Measurements from ENCODE around the gene TMEM108.

Gene TMEM108

GRCh38 chr3:133168025-133168401, 129.8 kb downstream of the TMEM108 start:
- no peak for DNase-seq

- no peak for DNase-seq
These were observed 131.3 kb downstream of the TMEM108 start for GRCh38 chr3:133169331-133170068.

- DNase-seq = no peak
These were observed 133.6 kb downstream of the TMEM108 start for GRCh38 chr3:133171831-133172230.

- no peak for DNase-seq
These were observed 143.4 kb downstream of the TMEM108 start for GRCh38 chr3:133181392-133182150.

- no peak for DNase-seq
These were observed 149.7 kb downstream of the TMEM108 start for GRCh38 chr3:133187870-133188379.

GRCh38 chr3:133188996-133189395, 150.8 kb downstream of the TMEM108 start:
- DNase-seq = no peak

GRCh38 chr3:133189893-133190292, 151.7 kb downstream of the TMEM108 start:
- no peak for DNase-seq

GRCh38 chr3:133191818-133192217, 153.6 kb downstream of the TMEM108 start:
- no peak for DNase-seq

GRCh38 chr3:133192363-133192945, 154.3 kb downstream of the TMEM108 start:
- DNase-seq = no peak

GRCh38 chr3:133192967-133193366, 154.8 kb downstream of the TMEM108 start:
- DNase-seq = no peak

GRCh38 chr3:133196527-133196926, 158.3 kb downstream of the TMEM108 start:
- DNase-seq = no peak

GRCh38 chr3:133197619-133198018, 159.4 kb downstream of the TMEM108 start:
- no peak for DNase-seq

GRCh38 chr3:133206921-133207320, 168.7 kb downstream of the TMEM108 start:
- DNase-seq = no peak

GRCh38 chr3:133208184-133208583, 170.0 kb downstream of the TMEM108 start:
- no peak for DNase-seq

GRCh38 chr3:133209871-133210550, 171.8 kb downstream of the TMEM108 start:
- DNase-seq = no peak

- no peak for DNase-seq
These were observed 172.5 kb downstream of the TMEM108 start for GRCh38 chr3:133210656-133211055.

- DNase-seq = no peak
These were observed 173.3 kb downstream of the TMEM108 start for GRCh38 chr3:133211449-133211848.

GRCh38 chr3:133211856-133212255, 173.7 kb downstream of the TMEM108 start:
- DNase-seq = no peak

- no peak for DNase-seq
These were observed 175.7 kb downstream of the TMEM108 start for GRCh38 chr3:133213937-133214336.

- no peak for DNase-seq
These were observed 189.6 kb downstream of the TMEM108 start for GRCh38 chr3:133227813-133228212.

- no peak for DNase-seq
These were observed 192.0 kb downstream of the TMEM108 start for GRCh38 chr3:133230195-133230594.

GRCh38 chr3:133236901-133237300, 198.7 kb downstream of the TMEM108 start:
- DNase-seq = no peak

- DNase-seq = no peak
These were observed 199.2 kb downstream of the TMEM108 start for GRCh38 chr3:133237380-133237779.

Measured in NCI-H2107 (cell line).